Neutrophil (primary cell): ENCODE data around the gene DOCK3.

Source experiments
- H3K27ac ChIP-seq: fragments of 200-600 bp; sonication (generic); 2 replicates; pipeline ENCODE4 v1.5.1; 2016; ENCODE audit warnings: mild to moderate bottlenecking, moderate library complexity
- H3K27me3 ChIP-seq: fragments of 200-600 bp; sonication (generic); 2 replicates; pipeline ENCODE4 v1.6.0; 2016; ENCODE audit warnings: mild to moderate bottlenecking
- H3K36me3 ChIP-seq: fragments of 200-600 bp; sonication (generic); 2 replicates; pipeline ENCODE4 v1.5.1; 2017
- H3K4me1 ChIP-seq, 2 experiments: fragments of 200-600 bp in 1 of 2; sonication (generic) in 1 of 2; 1 replicate in 1 of 2; 2 replicates in 1 of 2; pipeline versions ENCODE4 v1.5.1 to v1.6.1; 2013 to 2016; ENCODE audit warnings: low read depth in 1 of 2, low read length in 1 of 2, mild to moderate bottlenecking in 1 of 2, moderate library complexity in 1 of 2; ENCODE audit not compliant: control insufficient read depth in 1 of 2, insufficient read depth in 1 of 2
- H3K4me3 ChIP-seq, 2 experiments: fragments of 200-600 bp in 1 of 2; sonication (generic) in 1 of 2; 1 replicate in 1 of 2; 2 replicates in 1 of 2; pipeline ENCODE4 v1.5.1; 2013 to 2016; ENCODE audit warnings: low read depth in 1 of 2, low read length in 1 of 2, mild to moderate bottlenecking in 1 of 2, moderate library complexity in 1 of 2
- H3K9me3 ChIP-seq: fragments of 200-600 bp; sonication (generic); 2 replicates; pipeline ENCODE4 v1.5.1; 2016
- TF ChIP-seq, protein P1 (sequence below): fragments of 200-600 bp; sonication (generic); IDR thresholded peaks from 2 replicates; pipeline ENCODE4 v1.5.1; 2016; ENCODE audit warnings: antibody characterized with exemption

DOCK3 gene

DNA sequence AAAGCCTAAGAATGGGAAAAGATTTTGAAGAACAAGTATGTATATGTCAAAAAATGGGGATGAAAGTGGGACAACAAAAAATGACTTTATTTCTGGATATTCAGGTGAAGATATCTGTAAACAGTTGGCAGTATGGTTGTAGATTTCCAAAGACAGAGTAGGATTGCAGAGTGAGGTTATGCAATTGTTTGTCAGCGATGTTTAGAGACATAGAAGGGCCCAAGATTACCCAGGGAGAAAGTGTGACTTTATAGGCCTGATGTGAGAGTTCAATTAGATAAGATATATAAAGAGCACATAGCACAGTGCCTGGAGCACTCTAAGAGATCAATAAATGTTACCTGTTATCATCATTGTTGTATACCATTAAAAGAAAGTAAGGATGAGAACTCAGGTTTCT lies 319.8 kb downstream of the DOCK3 start:
- Histone ChIP-seq H3K9me3 (no peaks in the 10 kb centered on the region), H3K27me3 (no peaks in the 10 kb centered on the region), H3K4me1 (no peaks in the 10 kb centered on the region), H3K27ac (no peak overlapping the region), H3K36me3 (no peaks in the 10 kb centered on the region), H3K4me3 (no peak overlapping the region)
- TF ChIP-seq, protein P1, sequence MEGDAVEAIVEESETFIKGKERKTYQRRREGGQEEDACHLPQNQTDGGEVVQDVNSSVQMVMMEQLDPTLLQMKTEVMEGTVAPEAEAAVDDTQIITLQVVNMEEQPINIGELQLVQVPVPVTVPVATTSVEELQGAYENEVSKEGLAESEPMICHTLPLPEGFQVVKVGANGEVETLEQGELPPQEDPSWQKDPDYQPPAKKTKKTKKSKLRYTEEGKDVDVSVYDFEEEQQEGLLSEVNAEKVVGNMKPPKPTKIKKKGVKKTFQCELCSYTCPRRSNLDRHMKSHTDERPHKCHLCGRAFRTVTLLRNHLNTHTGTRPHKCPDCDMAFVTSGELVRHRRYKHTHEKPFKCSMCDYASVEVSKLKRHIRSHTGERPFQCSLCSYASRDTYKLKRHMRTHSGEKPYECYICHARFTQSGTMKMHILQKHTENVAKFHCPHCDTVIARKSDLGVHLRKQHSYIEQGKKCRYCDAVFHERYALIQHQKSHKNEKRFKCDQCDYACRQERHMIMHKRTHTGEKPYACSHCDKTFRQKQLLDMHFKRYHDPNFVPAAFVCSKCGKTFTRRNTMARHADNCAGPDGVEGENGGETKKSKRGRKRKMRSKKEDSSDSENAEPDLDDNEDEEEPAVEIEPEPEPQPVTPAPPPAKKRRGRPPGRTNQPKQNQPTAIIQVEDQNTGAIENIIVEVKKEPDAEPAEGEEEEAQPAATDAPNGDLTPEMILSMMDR, result no peak

DNA sequence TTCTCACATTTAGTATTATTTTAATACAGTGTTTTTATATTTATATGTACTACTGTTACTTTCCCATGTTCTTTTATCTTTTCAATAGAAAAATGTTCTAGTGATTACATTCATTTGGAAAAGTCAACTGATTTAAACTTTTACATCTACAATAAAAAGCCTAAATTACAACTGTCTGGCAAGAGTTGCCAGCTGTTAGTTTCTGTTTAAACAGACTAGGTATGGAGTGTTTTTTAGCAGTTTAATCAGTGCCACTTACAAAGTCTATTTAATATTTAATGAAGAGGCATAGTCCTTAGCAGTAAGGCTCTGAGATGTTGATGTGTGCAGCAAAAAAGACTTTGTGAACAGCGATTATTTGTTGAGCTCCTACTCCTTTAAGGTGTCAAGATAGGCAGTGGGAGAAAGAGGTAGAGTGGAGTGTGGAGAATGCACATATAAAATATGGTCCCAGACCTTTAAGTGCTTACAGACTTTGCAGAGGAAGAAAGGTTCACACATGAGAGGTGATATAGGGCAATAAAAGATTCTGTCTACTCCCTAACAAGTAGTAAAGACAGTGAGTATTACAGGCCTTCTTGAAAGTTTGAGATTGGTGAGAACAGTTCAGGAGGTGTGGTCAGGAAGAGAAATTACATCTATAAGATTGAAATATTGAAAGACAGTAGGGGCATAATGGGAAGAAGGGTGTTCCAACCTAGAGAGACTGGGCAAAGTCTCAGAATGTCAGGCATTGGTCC lies 320.5 kb downstream of the DOCK3 start:
- H3K4me1 ChIP-seq, result no peaks in the 10 kb centered on the region
- no peaks in the 10 kb centered on the region for H3K36me3 ChIP-seq
- H3K4me3 ChIP-seq, result no peak overlapping the region
- H3K27ac ChIP-seq, result no peak overlapping the region
- H3K27me3 ChIP-seq, result no peaks in the 10 kb centered on the region
- TF ChIP-seq, protein P1, result no peak
- H3K9me3 ChIP-seq, result no peaks in the 10 kb centered on the region

DNA sequence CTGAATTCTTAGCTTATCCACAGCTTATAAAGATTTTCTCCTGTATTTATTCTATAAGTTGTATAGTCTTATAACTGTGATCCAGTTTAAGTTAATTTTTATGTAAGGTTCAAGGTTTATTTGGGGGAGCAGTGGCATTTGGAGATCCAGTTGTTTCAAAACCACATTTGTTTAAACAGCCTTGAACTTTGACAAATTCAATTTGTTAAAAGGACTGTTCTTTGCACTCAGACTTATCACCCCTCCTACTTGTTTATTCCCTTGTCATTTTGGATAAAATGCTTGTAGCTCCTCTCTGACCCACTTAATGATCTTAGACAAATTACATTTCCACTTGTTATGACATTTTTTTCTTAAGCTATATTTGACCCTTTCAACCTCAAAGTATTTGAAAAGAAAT lies 327.8 kb downstream of the DOCK3 start:
- TF ChIP-seq, protein P1, result no peak
- Histone ChIP-seq H3K36me3 (no peaks in the 10 kb centered on the region), H3K4me3 (no peak overlapping the region), H3K27me3 (no peaks in the 10 kb centered on the region), H3K4me1 (no peaks in the 10 kb centered on the region), H3K27ac (no peak overlapping the region), H3K9me3 (no peaks in the 10 kb centered on the region)

DNA sequence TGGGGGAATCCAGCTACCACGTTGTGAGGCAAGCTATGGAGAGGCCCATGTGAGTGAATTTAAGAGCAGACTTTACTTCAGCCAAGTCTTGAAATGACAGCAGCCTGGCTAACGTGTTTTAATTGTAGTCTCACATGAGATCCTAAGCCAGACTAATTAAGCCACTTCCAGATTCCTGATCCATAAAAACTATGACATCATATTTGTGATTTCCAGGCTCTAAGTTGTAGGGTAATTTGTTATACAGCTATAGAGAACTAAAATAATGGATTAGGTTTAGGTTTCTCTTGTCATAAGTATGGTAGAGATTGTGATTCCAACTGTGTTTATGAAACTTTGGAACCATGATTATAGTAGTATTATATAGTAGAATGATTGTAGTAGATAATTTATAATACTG lies 329.5 kb downstream of the DOCK3 start:
- Histone ChIP-seq H3K9me3 (no peaks in the 10 kb centered on the region), H3K27ac (no peak overlapping the region), H3K4me1 (no peaks in the 10 kb centered on the region), H3K36me3 (no peaks in the 10 kb centered on the region), H3K27me3 (no peaks in the 10 kb centered on the region), H3K4me3 (no peak overlapping the region)
- TF ChIP-seq, protein P1, result no peak

DNA sequence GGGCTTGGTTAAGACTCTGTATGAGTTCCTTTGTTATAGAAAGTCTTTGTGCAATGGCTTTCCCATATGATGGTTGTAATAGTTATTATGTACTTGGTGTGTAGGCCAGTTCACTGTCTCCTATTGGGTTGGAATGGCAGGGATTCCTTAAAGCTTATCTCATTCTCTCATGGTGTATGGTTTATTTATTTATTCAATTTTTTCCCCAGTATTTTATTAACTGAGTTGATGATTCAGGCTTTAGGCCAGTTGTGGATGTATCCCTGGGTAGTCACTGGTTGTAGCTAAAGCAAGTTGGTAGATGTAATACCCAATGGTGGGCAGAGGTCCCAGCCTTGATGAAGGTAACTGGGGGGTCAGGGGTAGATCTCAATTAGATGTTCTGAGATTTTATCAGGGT lies 349.4 kb downstream of the DOCK3 start:
- Histone ChIP-seq H3K4me1 (no peaks in the 10 kb centered on the region), H3K27ac (no peak overlapping the region), H3K9me3 (no peaks in the 10 kb centered on the region), H3K4me3 (no peak overlapping the region), H3K36me3 (no peaks in the 10 kb centered on the region), H3K27me3 (no peaks in the 10 kb centered on the region)
- TF ChIP-seq, protein P1, result no peak
